GM23338 (cell line): ENCODE measurements around the gene ULK4. TPM values are rescaled to one million over a fixed set of nuclear protein-coding genes. Genes with fewer than 3 reads are reported as not detected.

ENCODE experiments used
- ATAC-seq: fragments of 200-7000 bp; cut with Tn5 transposase; 3 replicates; pipeline ENCODE4 v1.9.1; 2020
- DNase-seq: peaks from one replicate; pipeline ENCODE4 v3.0.0-alpha.2; 2015; ENCODE audit warnings: low spot score
- H2AFZ ChIP-seq: fragments of 200-600 bp; sonication (generic); 2 replicates; pipeline ENCODE4 v1.8.0; 2016; ENCODE audit warnings: antibody characterized with exemption, mild to moderate bottlenecking, moderate library complexity
- H3F3A ChIP-seq: fragments of 200-600 bp; sonication (generic); replicated peaks from 2 replicates; pipeline ENCODE4 v1.8.0; 2017; ENCODE audit warnings: antibody characterized with exemption, mixed run types, low read depth
- H3K27ac ChIP-seq: fragments of 200-600 bp; sonication (generic); 2 replicates; pipeline ENCODE4 v1.6.1; 2016; ENCODE audit warnings: low read depth
- H3K27me3 ChIP-seq: fragments of 200-600 bp; sonication (generic); 2 replicates; pipeline ENCODE4 v1.8.0; 2016; ENCODE audit warnings: mild to moderate bottlenecking, mixed run types, moderate library complexity; ENCODE audit not compliant: insufficient read depth
- H3K36me3 ChIP-seq: fragments of 200-600 bp; sonication (generic); 2 replicates; pipeline ENCODE4 v1.8.0; 2016; ENCODE audit warnings: mild to moderate bottlenecking; ENCODE audit not compliant: insufficient read depth
- H3K4me1 ChIP-seq: fragments of 200-600 bp; sonication (generic); 2 replicates; pipeline ENCODE4 v1.8.0; 2016; ENCODE audit warnings: mild to moderate bottlenecking, moderate library complexity; ENCODE audit not compliant: insufficient read depth
- H3K4me2 ChIP-seq: fragments of 200-600 bp; sonication (generic); 2 replicates; pipeline ENCODE4 v1.7.1; 2017; ENCODE audit warnings: mixed run types
- H3K4me3 ChIP-seq: fragments of 200-600 bp; sonication (generic); 2 replicates; pipeline ENCODE4 v1.6.1; 2016; ENCODE audit warnings: mixed run types
- H3K79me2 ChIP-seq: fragments of 200-600 bp; sonication (generic); replicated peaks from 2 replicates; pipeline ENCODE4 v1.8.0; 2017; ENCODE audit warnings: mild to moderate bottlenecking; ENCODE audit not compliant: insufficient read depth
- H3K9me2 ChIP-seq: fragments of 200-600 bp; sonication (generic); 2 replicates; pipeline ENCODE4 v1.8.0; 2017; ENCODE audit not compliant: insufficient read depth
- H4K20me1 ChIP-seq: fragments of 200-600 bp; sonication (generic); replicated peaks from 2 replicates; pipeline ENCODE4 v1.8.0; 2017; ENCODE audit warnings: mild to moderate bottlenecking; ENCODE audit not compliant: insufficient read depth
- H3K27ac Mint-ChIP-seq: 2 replicates; pipeline ENCODE4 v1.8.0; 2020; ENCODE audit warnings: inconsistent platforms, mild to moderate bottlenecking, moderate library complexity, mixed read lengths
- H3K27me3 Mint-ChIP-seq: 3 replicates; pipeline ENCODE4 v1.8.0; 2022; ENCODE audit warnings: low read depth, mild to moderate bottlenecking, moderate library complexity, mixed read lengths, inconsistent platforms; ENCODE audit not compliant: insufficient read depth, poor library complexity
- H3K36me3 Mint-ChIP-seq: 3 replicates; pipeline ENCODE4 v1.8.0; 2021; ENCODE audit warnings: low read depth, mild to moderate bottlenecking, inconsistent platforms, moderate library complexity, mixed read lengths
- H3K4me1 Mint-ChIP-seq: 3 replicates; pipeline ENCODE4 v1.8.0; 2020; ENCODE audit warnings: mild to moderate bottlenecking, inconsistent platforms, mixed read lengths
- H3K4me3 Mint-ChIP-seq: 3 replicates; pipeline ENCODE4 v1.8.0; 2021; ENCODE audit warnings: moderate library complexity, mild to moderate bottlenecking, inconsistent platforms, mixed read lengths
- H3K9me3 Mint-ChIP-seq: 3 replicates; pipeline ENCODE4 v1.8.0; 2020; ENCODE audit warnings: moderate library complexity, mild to moderate bottlenecking, inconsistent platforms, mixed read lengths
- CREB1 ChIP-seq: fragments of 250-450 bp; sonication (Bioruptor Pico); IDR thresholded peaks from 2 replicates; pipeline ENCODE4 v1.5.0; 2020; ENCODE audit warnings: low read depth, mild to moderate bottlenecking, moderate library complexity
- EZH2 ChIP-seq: fragments of 200-600 bp; sonication (generic); IDR thresholded peaks from one replicate; pipeline ENCODE4 v1.8.0; 2017; ENCODE audit warnings: antibody characterized with exemption, mild to moderate bottlenecking, low read depth; ENCODE audit not compliant: unreplicated experiment
- EZH2phosphoT487 ChIP-seq: fragments of 200-600 bp; sonication (generic); IDR thresholded peaks from one replicate; pipeline ENCODE4 v1.8.1; 2018; ENCODE audit warnings: antibody characterized with exemption; ENCODE audit not compliant: unreplicated experiment
- POLR2AphosphoS5 ChIP-seq: IDR thresholded peaks from 2 replicates; pipeline ENCODE4 v1.6.1; 2016; ENCODE audit warnings: antibody characterized with exemption, low read depth
- STAT1 ChIP-seq: IDR thresholded peaks from one replicate; pipeline ENCODE4 v1.6.1; 2016; ENCODE audit warnings: antibody characterized with exemption; ENCODE audit not compliant: unreplicated experiment
- ZNF114 ChIP-seq: fragments of 250-450 bp; sonication (Bioruptor Pico); IDR thresholded peaks from 2 replicates; pipeline ENCODE4 v1.5.0; 2020; ENCODE audit warnings: mild to moderate bottlenecking, moderate library complexity
- polyA plus RNA-seq: library from polyadenylated mRNA; unstranded; fragments of >200 nt; fragmentation: Nextera tagmentation; extraction: Ambion mirVana; gene quantifications from 2 replicates; pipeline ENCODE4 v1.2.1, GENCODE V29; 2016
- total RNA-seq: library from RNA; depleted of rRNA; stranded (reverse); fragments of >200 nt; shearing (Covaris generic); gene quantifications from 2 replicates; pipeline ENCODE4 v1.2.3, GENCODE V29; 2014
- TF ChIP-seq, protein P1 (sequence below): IDR thresholded peaks from 2 replicates; pipeline ENCODE4 v1.6.1; 2016; ENCODE audit warnings: antibody characterized with exemption
- TF ChIP-seq, protein P2 (sequence below): fragments of 250-450 bp; sonication (Bioruptor Pico); IDR thresholded peaks from 2 replicates; pipeline ENCODE4 v1.5.0; 2020; ENCODE audit warnings: mild to moderate bottlenecking, moderate library complexity

Gene ULK4
- total and polyA plus RNA-seq, 2 experiments from 2014 or later, result 20.8 to 41.4 TPM

DNA sequence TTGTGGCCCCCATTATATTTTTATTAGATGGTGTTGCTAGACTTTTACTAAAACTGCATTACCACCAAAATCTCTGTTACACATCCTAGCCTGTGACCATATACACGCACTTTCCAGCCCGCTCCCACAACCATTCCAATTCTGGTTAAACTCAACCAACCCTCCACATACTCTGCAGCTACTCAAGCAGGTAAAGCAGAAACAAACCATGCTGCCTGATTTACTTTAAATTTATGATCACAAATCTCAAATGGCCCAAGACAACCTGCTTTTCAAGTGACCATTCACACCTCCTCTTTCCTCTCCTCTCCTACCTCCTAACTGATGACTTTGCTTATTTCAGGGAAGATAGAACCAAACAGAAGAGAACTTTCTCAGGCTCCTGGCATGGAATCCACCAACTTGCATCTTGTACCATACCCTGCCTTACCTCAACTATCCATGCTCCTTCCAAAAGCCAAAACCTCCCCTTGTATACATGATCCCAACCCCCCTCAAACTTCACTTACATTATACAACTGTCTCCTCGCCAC lies 18.5 kb downstream of the ULK4 start:
- no peak overlapping the region for H3K27ac ChIP-seq
- no peak overlapping the region for H2AFZ ChIP-seq
- H3K4me2 ChIP-seq, result no peak overlapping the region
- no peak for DNase-seq
- H3K27me3 ChIP-seq, result no peaks in the 10 kb centered on the region
- peaks cover 10% of the 10 kb centered on the region; the same call in 1 of the 2 replicates for H3K4me1 ChIP-seq
- no peak overlapping the region for H3K4me3 Mint-ChIP-seq
- no peak for ATAC-seq
- no peaks in the 10 kb centered on the region for H3F3A ChIP-seq
- TF ChIP-seq POLR2AphosphoS5 (no peak), ZNF114 (CRISPR knock-in tag) (no peak), EZH2phosphoT487 (no peak), STAT1 (no peak), CREB1 (CRISPR knock-in tag) (no peak), EZH2 (no peak)
- TF ChIP-seq, protein P1, sequence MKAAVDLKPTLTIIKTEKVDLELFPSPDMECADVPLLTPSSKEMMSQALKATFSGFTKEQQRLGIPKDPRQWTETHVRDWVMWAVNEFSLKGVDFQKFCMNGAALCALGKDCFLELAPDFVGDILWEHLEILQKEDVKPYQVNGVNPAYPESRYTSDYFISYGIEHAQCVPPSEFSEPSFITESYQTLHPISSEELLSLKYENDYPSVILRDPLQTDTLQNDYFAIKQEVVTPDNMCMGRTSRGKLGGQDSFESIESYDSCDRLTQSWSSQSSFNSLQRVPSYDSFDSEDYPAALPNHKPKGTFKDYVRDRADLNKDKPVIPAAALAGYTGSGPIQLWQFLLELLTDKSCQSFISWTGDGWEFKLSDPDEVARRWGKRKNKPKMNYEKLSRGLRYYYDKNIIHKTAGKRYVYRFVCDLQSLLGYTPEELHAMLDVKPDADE, result no peak
- TF ChIP-seq, protein P2, sequence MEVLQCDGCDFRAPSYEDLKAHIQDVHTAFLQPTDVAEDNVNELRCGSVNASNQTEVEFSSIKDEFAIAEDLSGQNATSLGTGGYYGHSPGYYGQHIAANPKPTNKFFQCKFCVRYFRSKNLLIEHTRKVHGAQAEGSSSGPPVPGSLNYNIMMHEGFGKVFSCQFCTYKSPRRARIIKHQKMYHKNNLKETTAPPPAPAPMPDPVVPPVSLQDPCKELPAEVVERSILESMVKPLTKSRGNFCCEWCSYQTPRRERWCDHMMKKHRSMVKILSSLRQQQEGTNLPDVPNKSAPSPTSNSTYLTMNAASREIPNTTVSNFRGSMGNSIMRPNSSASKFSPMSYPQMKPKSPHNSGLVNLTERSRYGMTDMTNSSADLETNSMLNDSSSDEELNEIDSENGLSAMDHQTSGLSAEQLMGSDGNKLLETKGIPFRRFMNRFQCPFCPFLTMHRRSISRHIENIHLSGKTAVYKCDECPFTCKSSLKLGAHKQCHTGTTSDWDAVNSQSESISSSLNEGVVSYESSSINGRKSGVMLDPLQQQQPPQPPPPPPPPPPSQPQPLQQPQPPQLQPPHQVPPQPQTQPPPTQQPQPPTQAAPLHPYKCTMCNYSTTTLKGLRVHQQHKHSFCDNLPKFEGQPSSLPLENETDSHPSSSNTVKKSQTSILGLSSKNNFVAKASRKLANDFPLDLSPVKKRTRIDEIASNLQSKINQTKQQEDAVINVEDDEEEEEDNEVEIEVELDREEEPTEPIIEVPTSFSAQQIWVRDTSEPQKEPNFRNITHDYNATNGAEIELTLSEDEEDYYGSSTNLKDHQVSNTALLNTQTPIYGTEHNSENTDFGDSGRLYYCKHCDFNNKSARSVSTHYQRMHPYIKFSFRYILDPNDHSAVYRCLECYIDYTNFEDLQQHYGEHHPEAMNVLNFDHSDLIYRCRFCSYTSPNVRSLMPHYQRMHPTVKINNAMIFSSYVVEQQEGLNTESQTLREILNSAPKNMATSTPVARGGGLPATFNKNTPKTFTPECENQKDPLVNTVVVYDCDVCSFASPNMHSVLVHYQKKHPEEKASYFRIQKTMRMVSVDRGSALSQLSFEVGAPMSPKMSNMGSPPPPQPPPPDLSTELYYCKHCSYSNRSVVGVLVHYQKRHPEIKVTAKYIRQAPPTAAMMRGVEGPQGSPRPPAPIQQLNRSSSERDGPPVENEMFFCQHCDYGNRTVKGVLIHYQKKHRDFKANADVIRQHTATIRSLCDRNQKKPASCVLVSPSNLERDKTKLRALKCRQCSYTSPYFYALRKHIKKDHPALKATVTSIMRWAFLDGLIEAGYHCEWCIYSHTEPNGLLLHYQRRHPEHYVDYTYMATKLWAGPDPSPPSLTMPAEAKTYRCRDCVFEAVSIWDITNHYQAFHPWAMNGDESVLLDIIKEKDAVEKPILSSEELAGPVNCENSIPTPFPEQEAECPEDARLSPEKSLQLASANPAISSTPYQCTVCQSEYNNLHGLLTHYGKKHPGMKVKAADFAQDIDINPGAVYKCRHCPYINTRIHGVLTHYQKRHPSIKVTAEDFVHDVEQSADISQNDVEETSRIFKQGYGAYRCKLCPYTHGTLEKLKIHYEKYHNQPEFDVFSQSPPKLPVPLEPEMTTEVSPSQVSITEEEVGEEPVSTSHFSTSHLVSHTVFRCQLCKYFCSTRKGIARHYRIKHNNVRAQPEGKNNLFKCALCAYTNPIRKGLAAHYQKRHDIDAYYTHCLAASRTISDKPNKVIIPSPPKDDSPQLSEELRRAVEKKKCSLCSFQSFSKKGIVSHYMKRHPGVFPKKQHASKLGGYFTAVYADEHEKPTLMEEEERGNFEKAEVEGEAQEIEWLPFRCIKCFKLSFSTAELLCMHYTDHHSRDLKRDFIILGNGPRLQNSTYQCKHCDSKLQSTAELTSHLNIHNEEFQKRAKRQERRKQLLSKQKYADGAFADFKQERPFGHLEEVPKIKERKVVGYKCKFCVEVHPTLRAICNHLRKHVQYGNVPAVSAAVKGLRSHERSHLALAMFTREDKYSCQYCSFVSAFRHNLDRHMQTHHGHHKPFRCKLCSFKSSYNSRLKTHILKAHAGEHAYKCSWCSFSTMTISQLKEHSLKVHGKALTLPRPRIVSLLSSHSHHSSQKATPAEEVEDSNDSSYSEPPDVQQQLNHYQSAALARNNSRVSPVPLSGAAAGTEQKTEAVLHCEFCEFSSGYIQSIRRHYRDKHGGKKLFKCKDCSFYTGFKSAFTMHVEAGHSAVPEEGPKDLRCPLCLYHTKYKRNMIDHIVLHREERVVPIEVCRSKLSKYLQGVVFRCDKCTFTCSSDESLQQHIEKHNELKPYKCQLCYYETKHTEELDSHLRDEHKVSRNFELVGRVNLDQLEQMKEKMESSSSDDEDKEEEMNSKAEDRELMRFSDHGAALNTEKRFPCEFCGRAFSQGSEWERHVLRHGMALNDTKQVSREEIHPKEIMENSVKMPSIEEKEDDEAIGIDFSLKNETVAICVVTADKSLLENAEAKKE (CRISPR knock-in tag), result no peak
- peaks cover 4% of the 10 kb centered on the region for H3K27me3 Mint-ChIP-seq
- peaks cover 5% of the 10 kb centered on the region; the same call in 2 of the 3 replicates for H3K4me1 Mint-ChIP-seq
- H3K9me2 ChIP-seq, result no peaks in the 10 kb centered on the region
- H3K36me3 Mint-ChIP-seq, result peaks cover 18% of the 10 kb centered on the region
- peak overlapping the region; percentile 56 for H3K27ac Mint-ChIP-seq
- H4K20me1 ChIP-seq, result no peaks in the 10 kb centered on the region
- peaks cover 12% of the 10 kb centered on the region for H3K9me3 Mint-ChIP-seq
- H3K79me2 ChIP-seq, result peaks cover 10% of the 10 kb centered on the region; the same call in 1 of the 2 replicates
- no peaks in the 10 kb centered on the region; the same call in 1 of the 2 replicates for H3K36me3 ChIP-seq
- H3K4me3 ChIP-seq, result no peak overlapping the region
